UCSD-AML1 (cell line): ENCODE data around the gene PCYT1A.
"Not testable (repeated sequence)": the region's sequence is repeated elsewhere in the genome, so short reads cannot be mapped to it uniquely, and the experiment has no call there.

Source experiments
- DNase-seq: peaks from one replicate; lab custom pipeline; 2025; ENCODE audit not compliant: unreplicated experiment; lab: John Stamatoyannopoulos, UW

Gene PCYT1A

GRCh38 chr3:196216681-196217211 is 70.8 kb downstream of the PCYT1A start:
- DNase-seq = no peak

- DNase-seq = no peak
These were observed 71.4 kb downstream of the PCYT1A start, which contains the start of gene SLC51A for GRCh38 chr3:196216089-196216564. Gene SLC51A, plus strand, starts transcription at chr3:196216534. Its CDS starts 179 bp downstream, at chr3:196216713.

GRCh38 chr3:196215493-196216020 is 72.0 kb downstream of the PCYT1A start:
- no peak for DNase-seq

- DNase-seq = no peak
These were observed 72.6 kb downstream of the PCYT1A start for GRCh38 chr3:196214783-196215441.

GRCh38 chr3:196210673-196211556 is 76.6 kb downstream of the PCYT1A start, which contains the start of gene ZDHHC19:
Gene ZDHHC19, minus strand, starts transcription at chr3:196211400. Its CDS starts 85 bp downstream, at chr3:196211315.
- no peak for DNase-seq

- not testable (repeated sequence) for DNase-seq
These were observed 77.4 kb downstream of the PCYT1A start for GRCh38 chr3:196209944-196210672.

- DNase-seq = no peak
These were observed 78.4 kb downstream of the PCYT1A start for GRCh38 chr3:196208942-196209695.

- no peak for DNase-seq
These were observed 79.5 kb downstream of the PCYT1A start for GRCh38 chr3:196207833-196208607.

- no peak for DNase-seq
These were observed 80.2 kb downstream of the PCYT1A start for GRCh38 chr3:196207159-196207832.

GRCh38 chr3:196205442-196206205 is 81.9 kb downstream of the PCYT1A start:
- DNase-seq = not testable (repeated sequence)

- no peak for DNase-seq
These were observed 83.7 kb downstream of the PCYT1A start for GRCh38 chr3:196203846-196204245.

- peak; percentile 49 for DNase-seq
These were observed 85.0 kb downstream of the PCYT1A start for GRCh38 chr3:196202516-196202970.

GRCh38 chr3:196198771-196199753 is 88.5 kb downstream of the PCYT1A start:
- no peak for DNase-seq

- DNase-seq = peak; percentile 28
These were observed 89.3 kb downstream of the PCYT1A start for GRCh38 chr3:196198081-196198675.

GRCh38 chr3:196197524-196197923 is 90.0 kb downstream of the PCYT1A start:
- no peak for DNase-seq

GRCh38 chr3:196195664-196196265 is 91.8 kb downstream of the PCYT1A start:
- DNase-seq = no peak
